NB4 (cell line): ENCODE measurements around the gene MGMT.

Experiments used
- CTCF ChIP-seq: IDR thresholded peaks from one replicate; pipeline ENCODE4 v1.5.1; 2012; ENCODE audit warnings: low read depth, low read length
- MAX ChIP-seq: IDR thresholded peaks from 2 replicates; pipeline ENCODE4 v1.6.1; 2011; ENCODE audit warnings: low read depth, low read length
- MYC ChIP-seq: IDR thresholded peaks from 2 replicates; pipeline ENCODE4 v1.6.1; 2011; ENCODE audit warnings: low read depth, low read length

GRCh38 chr10:129605266-129605985 lies 138.4 kb downstream of the MGMT start:
- TF ChIP-seq MAX (no peak), CTCF (no peak), MYC (no peak)
